HCT116 (cell line): ENCODE results near the gene DTD2. TPM values are rescaled to one million over a fixed set of nuclear protein-coding genes. Genes with fewer than 3 reads are reported as not detected.

Source experiments
- ATAC-seq: fragments of 200-7000 bp; cut with Tn5 transposase; 2 replicates; pipeline ENCODE4 v1.9.1; 2020; ENCODE audit warnings: mild to moderate bottlenecking, moderate library complexity
- BruUV-seq: library from RNA; stranded (reverse); fragments of 400-500 nt; replicated peaks from 2 replicates; lab custom pipeline; 2021; lab: Mats Ljungman, UMichigan
- CTCF ChIA-PET: fragments of 300-600 bp; sonication (Branson Sonifier 250); formaldehyde crosslinking; loops from one replicate; lab custom pipeline; 2021; ENCODE audit warnings: antibody characterized with exemption; lab: Charles Lee
- POLR2A ChIA-PET: fragments of 300-600, 350-600 bp; sonication (Branson Sonifier 250); formaldehyde crosslinking; loops from one replicate; lab custom pipeline; 2021; ENCODE audit warnings: antibody characterized with exemption; lab: Charles Lee
- RAD21 ChIA-PET, 2 experiments: fragments of 300-600 bp; sonication (Branson Sonifier 250); formaldehyde crosslinking; loops; one replicate each; lab custom pipeline; 2023; ENCODE audit warnings: low total read pairs in 2 of 2; ENCODE audit not compliant: uncharacterized antibody in 2 of 2, unreplicated experiment in 2 of 2, low non-redundant PET in 1 of 2; lab: Charles Lee
- DNase-seq: peaks from one replicate; pipeline ENCODE4 v3.0.0-alpha.2; 2010; ENCODE audit warnings: low read depth, low spot score
- H2AFZ ChIP-seq: fragments of 200-600 bp; shearing (Covaris generic), sonication (generic); 2 replicates; pipeline ENCODE4 v1.6.1; 2017; ENCODE audit warnings: low read depth, mixed run types, mixed read lengths, antibody characterized with exemption, low read length; ENCODE audit not compliant: poor library complexity, severe bottlenecking
- H3K27ac ChIP-seq: 2 replicates; pipeline ENCODE4 v1.5.1; 2012; ENCODE audit warnings: low read depth, low read length
- H3K27me3 ChIP-seq: fragments of 200-600 bp; sonication (generic); 2 replicates; pipeline ENCODE4 v1.6.1; 2016; ENCODE audit warnings: mixed run types, low read length, mixed read lengths; ENCODE audit not compliant: insufficient read depth
- H3K36me3 ChIP-seq, 2 experiments: fragments of 200-500 bp in 1 of 2; fragments of 200-600 bp in 1 of 2; sonication (Bioruptor generic) in 1 of 2; sonication (generic) in 1 of 2; 2 replicates each; pipeline versions ENCODE4 v1.5.1 to v1.6.1; 2014 to 2016; ENCODE audit warnings: low read length in 2 of 2, inconsistent platforms in 1 of 2, mixed read lengths in 1 of 2, mixed run types in 1 of 2; ENCODE audit not compliant: insufficient read depth in 2 of 2, control insufficient read depth in 1 of 2
- H3K4me1 ChIP-seq, 2 experiments: fragments of 200-600 bp in 1 of 2; sonication (generic) in 1 of 2; 2 replicates each; pipeline versions ENCODE4 v1.5.1 to v1.6.1; 2012 to 2017; ENCODE audit warnings: low read length in 2 of 2, inconsistent platforms in 1 of 2, mild to moderate bottlenecking in 1 of 2, mixed read lengths in 1 of 2, mixed run types in 1 of 2, moderate library complexity in 1 of 2; ENCODE audit not compliant: insufficient read depth in 2 of 2, control insufficient read depth in 1 of 2
- H3K4me2 ChIP-seq: fragments of 200-600 bp; sonication (generic); 2 replicates; pipeline ENCODE4 v1.6.1; 2017; ENCODE audit warnings: mixed run types, low read length, mixed read lengths
- H3K4me3 ChIP-seq, 2 experiments: fragments of 200-600 bp in 1 of 2; sonication (generic) in 1 of 2; replicated peaks in 1 of 2; 2 replicates each; pipeline ENCODE4 v1.5.1; 2011 to 2016; ENCODE audit warnings: low read length in 2 of 2, control low read depth in 1 of 2, low read depth in 1 of 2, mild to moderate bottlenecking in 1 of 2, mixed read lengths in 1 of 2, mixed run types in 1 of 2
- H3K79me2 ChIP-seq: fragments of 200-600 bp; sonication (generic); 2 replicates; pipeline ENCODE4 v1.6.1; 2017; ENCODE audit warnings: mild to moderate bottlenecking, mixed run types, low read length, moderate library complexity, mixed read lengths; ENCODE audit not compliant: insufficient read depth
- H3K9ac ChIP-seq: fragments of 200-600 bp; sonication (generic); 2 replicates; pipeline ENCODE4 v1.6.1; 2016; ENCODE audit warnings: low read length, mixed read lengths
- H3K9me2 ChIP-seq: fragments of 200-600 bp; sonication (generic), shearing (Covaris generic); 2 replicates; pipeline ENCODE4 v1.6.1; 2017; ENCODE audit warnings: mixed run types, mild to moderate bottlenecking, moderate library complexity; ENCODE audit not compliant: insufficient read depth
- H3K9me3 ChIP-seq, 2 experiments: fragments of 200-500 bp in 1 of 2; fragments of 200-600 bp in 1 of 2; sonication (Bioruptor generic) in 1 of 2; sonication (generic) in 1 of 2; 2 replicates each; pipeline ENCODE4 v1.6.1; 2014 to 2017; ENCODE audit warnings: low read length in 2 of 2, mixed read lengths in 2 of 2, inconsistent platforms in 1 of 2, low read depth in 1 of 2, mild to moderate bottlenecking in 1 of 2, mixed run types in 1 of 2, moderate library complexity in 1 of 2; ENCODE audit not compliant: control insufficient read depth in 1 of 2, insufficient read depth in 1 of 2
- H4K20me1 ChIP-seq: fragments of 200-600 bp; sonication (generic), shearing (Covaris generic); 2 replicates; pipeline ENCODE4 v1.6.1; 2017; ENCODE audit warnings: mixed run types, mild to moderate bottlenecking, moderate library complexity; ENCODE audit not compliant: insufficient read depth
- CBX3 ChIP-seq: IDR thresholded peaks from 2 replicates; pipeline ENCODE4 v1.6.1; 2012; ENCODE audit warnings: low read depth
- CEBPB ChIP-seq: IDR thresholded peaks from 2 replicates; pipeline ENCODE4 v1.6.1; 2012; ENCODE audit warnings: low read depth
- EGR1 ChIP-seq: IDR thresholded peaks from 2 replicates; pipeline ENCODE4 v1.6.1; 2012; ENCODE audit warnings: low read depth
- ELF1 ChIP-seq: IDR thresholded peaks from 2 replicates; pipeline ENCODE4 v1.6.1; 2012; ENCODE audit warnings: low read depth, borderline replicate concordance
- EZH2phosphoT487 ChIP-seq: fragments of 200-600 bp; IDR thresholded peaks from 2 replicates; pipeline ENCODE4 v1.6.1; 2018; ENCODE audit warnings: antibody characterized with exemption, borderline replicate concordance
- FOSL1 ChIP-seq: IDR thresholded peaks from 2 replicates; pipeline ENCODE4 v1.6.1; 2012; ENCODE audit warnings: low read depth
- JUND ChIP-seq: IDR thresholded peaks from 2 replicates; pipeline ENCODE4 v1.6.1; 2012
- POLR2AphosphoS5 ChIP-seq: IDR thresholded peaks from 2 replicates; pipeline ENCODE4 v1.6.1; 2011; ENCODE audit warnings: mild to moderate bottlenecking, low read depth, low read length, moderate library complexity
- RAD21 ChIP-seq: IDR thresholded peaks from 2 replicates; pipeline ENCODE4 v1.6.1; 2012; ENCODE audit warnings: low read depth, mild to moderate bottlenecking
- SIN3A ChIP-seq: IDR thresholded peaks from 2 replicates; pipeline ENCODE4 v1.6.1; 2012; ENCODE audit warnings: low read depth
- SP1 ChIP-seq: IDR thresholded peaks from 2 replicates; pipeline ENCODE4 v1.6.1; 2012; ENCODE audit warnings: low read depth
- SRF ChIP-seq: IDR thresholded peaks from 2 replicates; pipeline ENCODE4 v1.6.1; 2012; ENCODE audit warnings: low read depth
- TCF7L2 ChIP-seq: IDR thresholded peaks from 2 replicates; pipeline ENCODE4 v1.7.0; 2011; ENCODE audit warnings: borderline replicate concordance, inconsistent platforms; ENCODE audit not compliant: insufficient read depth, insufficient read length; ENCODE audit errors: extremely low read depth
- ZFX ChIP-seq: fragments of 450-650 bp; IDR thresholded peaks from 2 replicates; pipeline ENCODE4 v1.6.1; 2017
- ZNF274 ChIP-seq: fragments of 200-500 bp; sonication (Bioruptor generic); IDR thresholded peaks from 2 replicates; pipeline ENCODE4 v1.6.1; 2014; ENCODE audit warnings: mild to moderate bottlenecking, low read depth, low read length, inconsistent platforms
- intact Hi-C: fragments of 100-400 bp; cut with micrococcal nuclease; formaldehyde crosslinking; loops from 2 replicates; pipeline ENCODE4 v1.10.0; 2022
- total RNA-seq: library from RNA; stranded (reverse); gene quantifications from one replicate; pipeline ENCODE4 v1.2.1, GENCODE V29; 2021; ENCODE audit not compliant: unreplicated experiment
- TF ChIP-seq, protein P1 (sequence below): IDR thresholded peaks from 2 replicates; pipeline ENCODE4 v1.6.1; 2011; ENCODE audit warnings: mild to moderate bottlenecking, low read length, moderate library complexity; ENCODE audit not compliant: insufficient replicate concordance; ENCODE audit errors: extremely low read depth
- TF ChIP-seq, protein P2 (sequence below): IDR thresholded peaks from 2 replicates; pipeline ENCODE4 v1.6.1; 2012; ENCODE audit warnings: low read depth
- TF ChIP-seq, protein P3 (sequence below), 3 experiments: fragments of 200-600 bp in 1 of 3; sonication (generic) in 1 of 3; IDR thresholded peaks in 2 of 3; conservative IDR thresholded peaks in 1 of 3; 2 replicates each; pipeline ENCODE4 v1.5.1; 2012 to 2017; ENCODE audit warnings: low read depth in 2 of 3, low read length in 2 of 3, antibody characterized with exemption in 1 of 3, borderline replicate concordance in 1 of 3, control low read depth in 1 of 3, mild to moderate bottlenecking in 1 of 3, mixed read lengths in 1 of 3, mixed run types in 1 of 3, moderate library complexity in 1 of 3; ENCODE audit not compliant: insufficient read depth in 1 of 3

DTD2 gene
- total RNA-seq, 1 experiment from 2014 or later: 24.6 TPM

DNA sequence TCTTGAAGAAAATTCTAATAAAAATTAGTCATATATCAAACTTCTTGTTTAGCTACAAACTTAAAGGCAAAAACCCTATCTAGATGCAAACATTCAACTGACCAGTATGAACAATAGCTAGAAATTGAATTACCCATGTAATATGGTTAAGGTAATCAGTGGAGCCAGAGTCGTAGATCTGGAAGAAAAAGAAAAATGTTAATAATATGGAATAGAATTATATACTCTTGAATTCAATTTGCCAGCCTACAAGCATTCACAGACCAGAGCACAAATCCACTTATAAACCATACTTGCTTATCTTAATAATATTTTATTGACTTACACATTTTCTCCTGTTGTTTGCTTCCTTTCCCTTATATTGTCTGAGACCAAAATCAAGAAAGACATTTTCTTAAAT, 29.3 kb downstream of the DTD2 start (continued):
- TF ChIP-seq EGR1 (no peak), CBX3 (no peak), ZNF274 (no peak), SIN3A (no peak), JUND (no peak), EZH2phosphoT487 (no peak)

DNA sequence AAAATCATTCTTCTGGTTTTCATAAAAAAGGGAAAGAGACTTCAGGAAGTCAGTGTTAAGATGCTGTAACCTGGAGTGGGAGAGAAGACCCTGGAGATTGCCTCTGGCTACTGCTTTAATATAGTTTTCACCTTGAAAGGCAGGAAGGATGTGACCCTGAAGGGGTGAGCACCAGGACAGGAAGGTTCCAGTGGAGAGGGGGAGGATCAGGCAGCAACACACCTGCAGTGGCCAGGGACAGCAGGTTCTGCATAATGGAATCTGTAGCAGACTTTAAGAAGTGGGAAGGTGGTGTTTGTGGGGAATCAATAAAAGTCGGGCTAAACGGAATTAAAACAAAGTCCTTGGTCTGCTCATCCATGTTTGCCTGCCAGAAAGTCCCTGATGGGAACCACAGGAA, 30.6 kb downstream of the DTD2 start:
- Histone ChIP-seq H2AFZ (no peak overlapping the region), H4K20me1 (no peaks in the 10 kb centered on the region), H3K9ac (no peak overlapping the region), H3K4me3 (no peak overlapping the region), H3K9me3 (no peaks in the 10 kb centered on the region), H3K4me2 (no peak overlapping the region), H3K79me2 (no peaks in the 10 kb centered on the region), H3K27me3 (no peaks in the 10 kb centered on the region), H3K27ac (no peak overlapping the region), H3K9me2 (no peaks in the 10 kb centered on the region), H3K4me1 (no peaks in the 10 kb centered on the region), H3K36me3 (no peaks in the 10 kb centered on the region)
- ChIA-PET CTCF (no interaction called here), RAD21 (no interaction called here), POLR2A (no interaction called here)
- TF ChIP-seq SP1: no peak
- no peak for TF ChIP-seq ZFX
- no peak for TF ChIP-seq ELF1
- TF ChIP-seq, protein P1, sequence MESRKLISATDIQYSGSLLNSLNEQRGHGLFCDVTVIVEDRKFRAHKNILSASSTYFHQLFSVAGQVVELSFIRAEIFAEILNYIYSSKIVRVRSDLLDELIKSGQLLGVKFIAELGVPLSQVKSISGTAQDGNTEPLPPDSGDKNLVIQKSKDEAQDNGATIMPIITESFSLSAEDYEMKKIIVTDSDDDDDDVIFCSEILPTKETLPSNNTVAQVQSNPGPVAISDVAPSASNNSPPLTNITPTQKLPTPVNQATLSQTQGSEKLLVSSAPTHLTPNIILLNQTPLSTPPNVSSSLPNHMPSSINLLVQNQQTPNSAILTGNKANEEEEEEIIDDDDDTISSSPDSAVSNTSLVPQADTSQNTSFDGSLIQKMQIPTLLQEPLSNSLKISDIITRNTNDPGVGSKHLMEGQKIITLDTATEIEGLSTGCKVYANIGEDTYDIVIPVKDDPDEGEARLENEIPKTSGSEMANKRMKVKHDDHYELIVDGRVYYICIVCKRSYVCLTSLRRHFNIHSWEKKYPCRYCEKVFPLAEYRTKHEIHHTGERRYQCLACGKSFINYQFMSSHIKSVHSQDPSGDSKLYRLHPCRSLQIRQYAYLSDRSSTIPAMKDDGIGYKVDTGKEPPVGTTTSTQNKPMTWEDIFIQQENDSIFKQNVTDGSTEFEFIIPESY: no peak
- TF ChIP-seq, protein P2, sequence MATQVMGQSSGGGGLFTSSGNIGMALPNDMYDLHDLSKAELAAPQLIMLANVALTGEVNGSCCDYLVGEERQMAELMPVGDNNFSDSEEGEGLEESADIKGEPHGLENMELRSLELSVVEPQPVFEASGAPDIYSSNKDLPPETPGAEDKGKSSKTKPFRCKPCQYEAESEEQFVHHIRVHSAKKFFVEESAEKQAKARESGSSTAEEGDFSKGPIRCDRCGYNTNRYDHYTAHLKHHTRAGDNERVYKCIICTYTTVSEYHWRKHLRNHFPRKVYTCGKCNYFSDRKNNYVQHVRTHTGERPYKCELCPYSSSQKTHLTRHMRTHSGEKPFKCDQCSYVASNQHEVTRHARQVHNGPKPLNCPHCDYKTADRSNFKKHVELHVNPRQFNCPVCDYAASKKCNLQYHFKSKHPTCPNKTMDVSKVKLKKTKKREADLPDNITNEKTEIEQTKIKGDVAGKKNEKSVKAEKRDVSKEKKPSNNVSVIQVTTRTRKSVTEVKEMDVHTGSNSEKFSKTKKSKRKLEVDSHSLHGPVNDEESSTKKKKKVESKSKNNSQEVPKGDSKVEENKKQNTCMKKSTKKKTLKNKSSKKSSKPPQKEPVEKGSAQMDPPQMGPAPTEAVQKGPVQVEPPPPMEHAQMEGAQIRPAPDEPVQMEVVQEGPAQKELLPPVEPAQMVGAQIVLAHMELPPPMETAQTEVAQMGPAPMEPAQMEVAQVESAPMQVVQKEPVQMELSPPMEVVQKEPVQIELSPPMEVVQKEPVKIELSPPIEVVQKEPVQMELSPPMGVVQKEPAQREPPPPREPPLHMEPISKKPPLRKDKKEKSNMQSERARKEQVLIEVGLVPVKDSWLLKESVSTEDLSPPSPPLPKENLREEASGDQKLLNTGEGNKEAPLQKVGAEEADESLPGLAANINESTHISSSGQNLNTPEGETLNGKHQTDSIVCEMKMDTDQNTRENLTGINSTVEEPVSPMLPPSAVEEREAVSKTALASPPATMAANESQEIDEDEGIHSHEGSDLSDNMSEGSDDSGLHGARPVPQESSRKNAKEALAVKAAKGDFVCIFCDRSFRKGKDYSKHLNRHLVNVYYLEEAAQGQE: no peak
- TF ChIP-seq, protein P3, sequence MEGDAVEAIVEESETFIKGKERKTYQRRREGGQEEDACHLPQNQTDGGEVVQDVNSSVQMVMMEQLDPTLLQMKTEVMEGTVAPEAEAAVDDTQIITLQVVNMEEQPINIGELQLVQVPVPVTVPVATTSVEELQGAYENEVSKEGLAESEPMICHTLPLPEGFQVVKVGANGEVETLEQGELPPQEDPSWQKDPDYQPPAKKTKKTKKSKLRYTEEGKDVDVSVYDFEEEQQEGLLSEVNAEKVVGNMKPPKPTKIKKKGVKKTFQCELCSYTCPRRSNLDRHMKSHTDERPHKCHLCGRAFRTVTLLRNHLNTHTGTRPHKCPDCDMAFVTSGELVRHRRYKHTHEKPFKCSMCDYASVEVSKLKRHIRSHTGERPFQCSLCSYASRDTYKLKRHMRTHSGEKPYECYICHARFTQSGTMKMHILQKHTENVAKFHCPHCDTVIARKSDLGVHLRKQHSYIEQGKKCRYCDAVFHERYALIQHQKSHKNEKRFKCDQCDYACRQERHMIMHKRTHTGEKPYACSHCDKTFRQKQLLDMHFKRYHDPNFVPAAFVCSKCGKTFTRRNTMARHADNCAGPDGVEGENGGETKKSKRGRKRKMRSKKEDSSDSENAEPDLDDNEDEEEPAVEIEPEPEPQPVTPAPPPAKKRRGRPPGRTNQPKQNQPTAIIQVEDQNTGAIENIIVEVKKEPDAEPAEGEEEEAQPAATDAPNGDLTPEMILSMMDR (IDR thresholded peaks at IDR 0.05 in 2 of 3, conservative IDR thresholded peaks at IDR 0.05 in 1 of 3; ENCODE audit: borderline replicate concordance in 1 of 3, insufficient read depth in 1 of 3, low read depth in 2 of 3, low read length in 2 of 3): no peak
- TF ChIP-seq SRF: no peak
- TF ChIP-seq ZNF274: no peak
- no peak for TF ChIP-seq FOSL1
- no peak for TF ChIP-seq SIN3A
- no peak for TF ChIP-seq CEBPB
- no peak for TF ChIP-seq RAD21
- no peak for TF ChIP-seq TCF7L2
- no peak for TF ChIP-seq POLR2AphosphoS5
- DNase-seq: no peak
- intact Hi-C loops: no loop called here
- BruUV-seq: no TSS peak
- ATAC-seq: no peak
